Stomach smooth muscle (tissue), 2 donors: ENCODE measurements around the gene TEKT3.
A peak's percentile ranks its signal among the peaks of the same experiment; 100 is the strongest.

Experiments used
- H3K27ac ChIP-seq: one replicate; pipeline ENCODE4 v1.7.0; 2013; ENCODE audit warnings: mild to moderate bottlenecking, low read length, inconsistent platforms
- H3K27me3 ChIP-seq, 2 donors: one replicate each; pipeline ENCODE4 v1.7.0; 2013; ENCODE audit warnings: low read length in 2 of 2; ENCODE audit not compliant: insufficient read depth in 2 of 2, control insufficient read depth in 1 of 2
- H3K36me3 ChIP-seq, 2 donors: one replicate each; pipeline ENCODE4 v1.7.0; 2013; ENCODE audit warnings: low read length in 2 of 2; ENCODE audit not compliant: control insufficient read depth in 2 of 2, insufficient read depth in 2 of 2
- H3K4me1 ChIP-seq: one replicate; pipeline ENCODE4 v1.7.0; 2013; ENCODE audit warnings: low read length; ENCODE audit not compliant: control insufficient read depth, insufficient read depth
- H3K4me3 ChIP-seq, 2 donors: one replicate each; pipeline ENCODE4 v1.7.0; 2013; ENCODE audit warnings: low read length in 2 of 2
- H3K9ac ChIP-seq, 2 donors: one replicate each; pipeline ENCODE4 v1.7.0; 2013; ENCODE audit warnings: low read length in 2 of 2, mild to moderate bottlenecking in 1 of 2
- H3K9me3 ChIP-seq, 2 donors: one replicate each; pipeline ENCODE4 v1.7.0; 2013; ENCODE audit warnings: low read length in 2 of 2; ENCODE audit not compliant: control insufficient read depth in 2 of 2
- donor health status: healthy.
- donor health status: Pancreatic carcinoma.

The TEKT3 gene

DNA sequence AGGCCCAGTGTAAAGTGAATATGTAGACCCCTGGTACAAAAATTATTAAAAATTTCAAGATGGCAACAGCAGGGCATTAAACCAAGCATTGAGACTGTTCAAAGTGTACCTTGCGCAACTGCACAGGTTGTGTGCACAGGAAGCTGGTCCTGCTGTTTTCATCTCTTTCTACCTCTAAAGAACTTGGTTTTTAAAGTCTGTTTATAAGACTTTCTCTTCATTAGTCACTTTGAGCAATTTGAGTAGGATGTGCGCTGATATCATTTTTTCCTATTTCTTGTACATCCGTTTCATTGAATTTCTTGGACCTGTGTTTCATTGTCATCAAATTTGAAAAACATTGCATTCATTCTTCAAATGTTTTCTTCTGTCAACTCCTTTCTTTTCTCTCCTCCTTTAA lies 59.5 kb downstream of the TEKT3 start:
- H3K27ac ChIP-seq: no peak overlapping the region
- peaks cover 3 to 4% of the 10 kb centered on the region in 2 donors for H3K9me3 ChIP-seq
- H3K27me3 ChIP-seq: no peaks in the 10 kb centered on the region
- no peak overlapping the region for H3K4me3 ChIP-seq
- H3K9ac ChIP-seq: no peak overlapping the region
- H3K36me3 ChIP-seq: no peaks in the 10 kb centered on the region
- no peaks in the 10 kb centered on the region for H3K4me1 ChIP-seq

DNA sequence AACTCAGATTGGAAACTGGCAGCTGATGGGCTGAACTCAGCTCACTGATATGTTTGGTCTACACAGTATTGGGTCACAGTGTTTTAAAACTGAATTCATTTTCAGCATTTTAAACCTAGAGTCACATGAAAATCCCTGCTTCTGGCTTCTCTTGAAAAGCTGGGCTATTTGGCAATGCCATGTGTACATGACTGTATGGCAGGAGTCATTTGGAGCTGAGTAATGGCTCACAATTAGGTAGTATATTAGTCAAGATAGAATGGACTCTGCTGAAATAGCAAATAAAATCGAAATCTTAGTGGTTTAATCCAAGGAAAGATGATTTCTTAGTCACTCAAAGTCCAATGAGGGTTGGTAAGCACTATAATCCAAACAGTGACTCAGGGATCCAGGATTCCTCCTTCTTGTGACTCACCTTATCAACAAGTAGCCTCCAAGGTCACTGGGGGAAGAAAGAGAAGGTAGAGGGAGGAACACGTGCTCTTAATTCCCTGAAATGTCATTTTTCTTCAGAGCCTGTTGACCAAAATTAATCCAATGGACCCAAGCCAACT lies 62.4 kb downstream of the TEKT3 start:
- no peaks in the 10 kb centered on the region for H3K27me3 ChIP-seq
- H3K27ac ChIP-seq: no peak overlapping the region
- H3K36me3 ChIP-seq: no peaks in the 10 kb centered on the region
- peak overlapping the region in 1 of 2 donors; percentile 1 for H3K4me3 ChIP-seq
- no peak overlapping the region for H3K9ac ChIP-seq
- no peaks in the 10 kb centered on the region for H3K4me1 ChIP-seq
- H3K9me3 ChIP-seq: peaks cover 3 to 4% of the 10 kb centered on the region in 2 donors

DNA sequence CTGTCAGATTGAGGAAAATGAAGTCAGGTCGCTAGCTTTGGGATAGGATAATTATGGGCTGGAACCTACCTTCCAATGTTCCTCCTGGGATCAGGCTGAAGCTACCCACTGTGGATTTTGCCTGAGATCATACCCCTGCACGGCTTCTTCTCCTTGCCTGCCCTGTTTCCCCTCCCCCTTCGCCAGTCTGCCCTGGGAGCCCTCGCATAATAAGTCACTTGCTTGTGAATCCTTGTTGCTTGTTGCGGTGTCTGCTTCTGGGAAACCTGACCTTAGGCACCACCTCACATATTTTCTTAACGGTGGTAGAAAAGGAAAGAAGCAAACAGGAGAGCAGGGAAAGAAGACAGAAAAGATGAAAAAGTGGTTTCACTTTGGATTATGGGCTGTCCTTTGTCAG lies 63.0 kb downstream of the TEKT3 start:
- peaks cover 2% of the 10 kb centered on the region for H3K4me1 ChIP-seq
- H3K36me3 ChIP-seq: no peaks in the 10 kb centered on the region
- no peak overlapping the region for H3K9ac ChIP-seq
- H3K9me3 ChIP-seq: peaks cover 3 to 4% of the 10 kb centered on the region in 2 donors
- no peak overlapping the region for H3K27ac ChIP-seq
- no peaks in the 10 kb centered on the region for H3K27me3 ChIP-seq
- H3K4me3 ChIP-seq: peak overlapping the region in 1 of 2 donors; percentile 40

DNA sequence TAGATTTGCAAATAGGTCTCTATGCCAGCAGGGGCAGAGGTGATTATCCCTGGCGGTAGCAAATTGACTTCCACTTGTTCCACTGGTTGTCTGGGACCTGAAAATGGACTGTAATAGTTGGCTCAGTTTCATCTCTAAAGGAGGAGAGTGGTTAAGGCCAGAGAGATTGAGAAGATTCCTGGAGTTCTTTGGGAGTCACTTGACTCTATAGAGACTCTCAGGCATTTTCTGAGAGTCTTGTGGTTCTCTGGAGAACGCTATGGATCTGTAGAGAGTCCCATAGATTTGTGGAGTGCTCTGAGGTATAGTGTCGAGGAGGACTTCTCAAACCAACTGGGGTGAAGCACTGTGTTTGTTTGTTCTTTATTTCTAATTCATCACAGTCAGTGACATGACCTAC lies 67.4 kb downstream of the TEKT3 start:
- Histone ChIP-seq H3K36me3 (no peaks in the 10 kb centered on the region), H3K9ac (no peak overlapping the region), H3K4me1 (peaks cover 9% of the 10 kb centered on the region), H3K9me3 (peaks cover under 1 to 1% of the 10 kb centered on the region in 2 donors), H3K4me3 (no peak overlapping the region), H3K27ac (no peak overlapping the region), H3K27me3 (no peaks in the 10 kb centered on the region)

DNA sequence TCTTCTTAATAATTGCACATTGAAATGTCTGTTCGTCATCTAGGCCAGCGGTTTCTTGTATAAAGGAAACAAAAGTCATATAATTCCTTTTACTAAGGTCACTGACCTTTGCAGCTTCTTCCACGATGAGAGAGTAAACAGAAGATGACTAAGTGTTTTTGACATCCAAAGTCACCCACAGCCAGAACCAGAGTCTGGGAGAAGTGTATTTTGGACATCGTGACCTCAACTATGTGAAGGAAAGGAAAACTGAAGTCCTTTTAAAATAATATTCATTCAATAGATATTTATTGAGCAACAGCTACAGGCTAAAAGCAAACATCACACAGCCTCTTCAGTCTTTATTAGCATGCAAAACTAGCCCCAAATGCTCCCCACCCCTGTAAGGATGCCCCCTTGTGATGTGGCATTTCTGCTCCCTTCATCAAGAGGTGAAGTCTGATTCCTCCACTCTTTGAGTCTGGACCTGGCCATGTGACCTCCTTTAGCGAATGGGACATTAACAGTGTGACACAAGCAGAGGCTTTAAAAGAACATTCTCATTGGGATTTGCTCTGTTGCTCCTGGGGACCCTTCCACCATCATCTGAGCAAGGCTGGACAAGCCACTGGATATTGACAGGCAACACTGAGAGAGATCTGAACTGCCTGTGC lies 68.1 kb downstream of the TEKT3 start:
- Histone ChIP-seq H3K27me3 (no peaks in the 10 kb centered on the region), H3K4me3 (no peak overlapping the region), H3K4me1 (peaks cover 9% of the 10 kb centered on the region), H3K27ac (no peak overlapping the region), H3K36me3 (no peaks in the 10 kb centered on the region), H3K9ac (no peak overlapping the region), H3K9me3 (no peaks in the 10 kb centered on the region)

DNA sequence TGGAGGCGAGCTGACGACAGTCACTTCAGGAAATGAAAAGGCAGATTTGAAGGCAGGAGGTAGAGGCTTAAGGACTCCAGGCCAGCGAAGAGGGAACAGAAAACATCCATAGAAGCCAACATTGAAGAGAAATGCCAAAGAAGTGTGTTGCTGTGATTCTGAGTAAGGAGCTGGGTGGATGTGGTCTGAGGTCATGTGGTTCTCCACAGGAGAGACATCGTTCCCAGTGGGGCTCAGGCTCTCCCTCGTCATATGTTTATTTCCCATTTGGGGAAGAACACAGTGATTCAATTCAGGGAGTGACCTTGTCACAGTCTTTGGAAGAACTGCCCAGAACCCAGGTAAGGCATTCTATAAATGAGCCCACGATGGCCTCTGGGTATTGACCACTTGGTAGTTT lies 69.7 kb downstream of the TEKT3 start:
- no peak overlapping the region for H3K27ac ChIP-seq
- H3K9me3 ChIP-seq: no peaks in the 10 kb centered on the region
- no peak overlapping the region for H3K9ac ChIP-seq
- H3K4me1 ChIP-seq: peaks cover 9% of the 10 kb centered on the region
- H3K27me3 ChIP-seq: no peaks in the 10 kb centered on the region
- no peaks in the 10 kb centered on the region for H3K36me3 ChIP-seq
- H3K4me3 ChIP-seq: no peak overlapping the region

DNA sequence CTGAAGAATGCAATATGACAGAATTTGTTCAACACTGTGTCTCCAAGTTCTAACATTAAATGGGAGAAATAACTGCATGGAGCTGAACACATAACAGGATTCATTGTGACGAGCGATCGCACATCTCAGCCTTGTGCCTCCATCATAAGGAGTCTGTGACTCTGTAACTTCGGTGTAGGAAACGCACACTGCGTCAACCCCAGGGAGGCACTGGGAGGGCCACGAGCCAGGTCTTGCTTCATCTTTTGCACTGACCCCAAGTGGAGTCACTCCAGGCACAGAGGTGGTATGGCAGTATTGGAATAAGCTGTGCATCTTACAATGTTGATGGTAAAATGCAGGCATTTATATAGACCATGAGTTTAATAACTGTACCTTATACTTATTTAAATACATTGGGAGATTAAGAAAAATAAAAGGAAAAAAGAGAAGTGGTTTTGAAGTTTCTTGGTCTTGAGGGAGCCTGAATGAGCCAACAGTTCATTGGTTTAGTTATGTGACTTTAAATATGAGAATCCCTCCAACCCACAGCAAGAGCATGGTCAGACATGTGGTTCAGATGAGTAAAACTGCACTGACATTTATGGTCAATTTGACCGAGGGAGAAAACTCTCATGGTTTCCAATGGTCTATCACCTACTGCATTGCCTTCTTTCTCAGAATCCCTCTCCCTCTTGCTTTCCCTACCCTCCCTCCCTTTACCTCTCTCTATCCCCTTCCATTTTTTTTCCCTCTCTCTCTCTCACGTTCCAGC lies 70.6 kb downstream of the TEKT3 start:
- Histone ChIP-seq H3K9ac (no peak overlapping the region), H3K36me3 (no peaks in the 10 kb centered on the region), H3K4me3 (no peak overlapping the region), H3K4me1 (peaks cover 9% of the 10 kb centered on the region), H3K9me3 (no peaks in the 10 kb centered on the region), H3K27me3 (no peaks in the 10 kb centered on the region), H3K27ac (no peak overlapping the region)

DNA sequence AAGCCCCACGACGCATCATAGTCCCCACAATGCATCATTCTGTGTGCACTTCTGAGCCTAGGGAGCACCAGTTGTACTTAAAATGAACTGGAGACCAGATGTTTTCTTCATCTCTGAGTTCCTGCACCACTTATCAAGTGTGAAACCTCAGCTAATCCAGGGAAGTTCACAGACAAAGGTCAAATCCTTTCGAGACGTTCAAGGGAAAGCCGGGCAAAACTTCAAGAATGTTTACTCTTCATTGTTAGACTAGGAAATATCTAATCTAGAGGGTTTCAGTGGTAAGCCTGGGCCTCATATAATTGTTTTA lies 71.7 kb downstream of the TEKT3 start:
- H3K4me1 ChIP-seq: peaks cover 15% of the 10 kb centered on the region
- no peak overlapping the region for H3K27ac ChIP-seq
- H3K9ac ChIP-seq: no peak overlapping the region

DNA sequence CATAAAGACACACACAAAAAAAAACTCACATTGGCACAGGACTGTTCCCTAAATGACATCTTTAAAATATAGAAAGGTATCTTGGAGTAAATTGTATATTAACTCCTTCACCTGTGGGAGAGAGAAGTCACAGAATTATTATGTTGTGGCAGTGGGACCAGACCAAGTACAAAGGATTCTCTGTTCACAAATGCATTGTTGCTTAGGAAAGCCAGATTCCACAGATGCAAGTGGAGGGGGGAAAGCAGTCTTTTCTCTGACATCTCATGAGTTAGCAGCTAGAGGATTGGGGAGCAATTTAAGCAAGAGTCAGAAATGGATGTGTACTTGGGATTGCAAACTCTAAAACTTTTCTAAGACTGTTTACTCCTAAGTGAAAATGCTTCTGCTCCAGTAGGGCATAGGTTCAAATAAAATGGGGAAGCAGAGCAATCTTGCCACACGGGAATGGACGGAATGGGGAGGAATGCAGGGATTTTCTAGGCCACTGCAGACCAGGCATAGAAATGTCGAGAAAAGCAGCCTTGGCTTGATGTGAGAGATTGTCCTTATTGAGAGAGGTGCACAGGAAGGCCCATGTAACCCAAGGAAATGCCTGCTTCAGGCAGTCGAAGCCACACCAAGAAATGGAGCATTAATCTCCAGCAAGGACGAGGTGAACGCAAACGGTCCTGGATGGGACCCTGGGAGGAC lies 72.2 kb downstream of the TEKT3 start:
- Histone ChIP-seq H3K27ac (no peak overlapping the region), H3K9ac (no peak overlapping the region), H3K27me3 (no peaks in the 10 kb centered on the region), H3K36me3 (no peaks in the 10 kb centered on the region), H3K4me1 (peaks cover 19% of the 10 kb centered on the region), H3K9me3 (no peaks in the 10 kb centered on the region), H3K4me3 (no peak overlapping the region)

More for the DNA sequence above, 71.7 kb downstream of the TEKT3 start:
- Histone ChIP-seq H3K36me3 (no peaks in the 10 kb centered on the region), H3K9me3 (no peaks in the 10 kb centered on the region), H3K4me3 (no peak overlapping the region), H3K27me3 (no peaks in the 10 kb centered on the region)

DNA sequence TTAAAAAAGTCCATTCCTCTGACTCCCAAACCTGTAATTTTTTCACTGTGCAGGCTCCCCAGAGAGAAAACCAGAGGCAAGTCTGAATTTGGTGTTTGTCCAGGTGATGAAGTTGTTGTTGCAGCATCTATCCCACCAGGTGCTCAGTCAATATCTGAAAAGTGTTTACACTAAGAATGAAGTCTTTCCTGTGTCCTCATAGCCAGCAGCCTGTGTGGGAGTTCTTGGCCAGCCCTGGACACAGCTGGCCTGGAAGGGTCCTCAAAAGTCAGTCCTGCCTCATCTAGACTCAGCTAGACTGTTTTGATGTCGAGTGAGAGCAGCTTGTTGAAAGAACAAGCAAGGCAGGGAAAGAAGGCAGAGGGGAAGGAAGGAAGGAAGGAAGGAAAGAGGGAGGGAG lies 72.9 kb downstream of the TEKT3 start:
- H3K27me3 ChIP-seq: no peaks in the 10 kb centered on the region
- H3K9ac ChIP-seq: no peak overlapping the region
- no peaks in the 10 kb centered on the region for H3K9me3 ChIP-seq
- H3K27ac ChIP-seq: no peak overlapping the region
- H3K4me1 ChIP-seq: peaks cover 22% of the 10 kb centered on the region
- no peak overlapping the region for H3K4me3 ChIP-seq
- no peaks in the 10 kb centered on the region for H3K36me3 ChIP-seq
